Adipose tissue (tissue), 3 donors: ENCODE data around the gene CSTPP1. TPM values are rescaled to one million over a fixed set of nuclear protein-coding genes. Genes with fewer than 3 reads are reported as not detected.

Source experiments
- H3K27ac ChIP-seq: one replicate; pipeline ENCODE4 v1.5.1; 2013; ENCODE audit warnings: low read depth, low read length
- WGBS, 3 donors: extraction: QIAGEN DNeasy Blood & Tissue Kit; methylation state at CpG; one replicate each; pipeline ENCODE4 v1.1.7; 2013; 5-methylcytosine and 5-hydroxymethylcytosine counted together
- polyA plus RNA-seq, 3 donors: library from polyadenylated mRNA; stranded (reverse); fragments of 200-250 nt; gene quantifications; one replicate each; pipeline ENCODE4 v1.2.3, GENCODE V29; 2013
- donor health status: healthy with polysubstance abuse.
- donor health status: Bipolar disorder and iron deficiency.
- donor health status: healthy.

The CSTPP1 gene, protein sequence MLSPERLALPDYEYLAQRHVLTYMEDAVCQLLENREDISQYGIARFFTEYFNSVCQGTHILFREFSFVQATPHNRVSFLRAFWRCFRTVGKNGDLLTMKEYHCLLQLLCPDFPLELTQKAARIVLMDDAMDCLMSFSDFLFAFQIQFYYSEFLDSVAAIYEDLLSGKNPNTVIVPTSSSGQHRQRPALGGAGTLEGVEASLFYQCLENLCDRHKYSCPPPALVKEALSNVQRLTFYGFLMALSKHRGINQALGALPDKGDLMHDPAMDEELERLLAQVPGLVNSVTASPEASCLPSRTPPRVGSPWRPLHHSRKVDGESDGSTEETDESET
- 10 to 100 TPM; 10.2 to 26.9 (median 12.0) TPM for polyA plus RNA-seq

DNA sequence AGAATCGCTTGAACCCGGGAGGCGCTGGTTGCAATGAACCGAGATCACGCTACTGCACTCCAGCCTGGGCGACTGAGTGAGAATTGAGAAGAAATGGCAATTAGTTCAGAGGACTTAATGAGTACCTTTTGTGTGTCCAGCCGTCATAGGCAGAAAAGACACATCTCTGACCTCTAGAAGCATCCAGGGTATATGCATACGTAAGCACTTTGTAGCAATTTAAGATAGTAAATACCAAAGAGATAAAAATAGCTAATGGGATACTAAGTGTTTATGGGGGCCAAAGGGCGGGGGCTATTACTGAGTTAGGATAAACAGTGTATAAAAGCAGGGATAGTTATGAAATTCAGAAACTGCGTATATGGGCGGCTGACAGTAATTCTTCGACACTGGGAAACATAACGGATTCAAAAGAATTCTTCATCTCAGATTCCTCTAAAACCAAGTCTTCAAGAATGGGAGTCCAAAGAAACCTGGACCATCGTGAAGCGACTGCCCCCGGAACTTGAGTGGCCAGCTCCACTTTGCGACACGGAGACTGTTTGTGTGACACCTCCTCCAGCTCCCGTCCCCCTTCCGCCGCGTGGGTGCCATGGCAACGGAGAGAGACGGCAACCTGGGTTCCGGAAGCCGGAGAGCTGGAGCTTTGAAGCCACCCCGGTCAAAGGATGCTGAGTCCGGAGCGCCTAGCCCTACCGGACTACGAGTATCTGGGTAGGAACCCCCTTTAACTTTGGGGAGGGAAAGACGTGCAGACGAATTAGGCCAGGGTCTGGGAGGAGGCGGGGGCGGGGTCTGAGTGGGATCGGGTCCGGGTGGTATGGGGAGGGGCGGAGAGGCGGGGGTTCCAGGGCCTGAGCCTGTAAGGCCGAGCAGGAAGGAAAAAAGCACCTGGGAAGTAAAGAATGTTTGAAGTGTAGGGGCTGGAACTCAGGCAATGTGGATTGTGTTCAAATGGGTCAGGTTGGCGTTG lies at the start of gene CSTPP1:
CSTPP1 (plus strand) TSS at position 624 of the 973 bp plus-strand sequence; CDS start at position 669, 45 bp downstream.
- no peak within 1 kb of the TSS for H3K27ac ChIP-seq
- 19 to 21% (median 20%) methylated on average over 41 of the region's 41 CpGs for WGBS, 3 donors

DNA sequence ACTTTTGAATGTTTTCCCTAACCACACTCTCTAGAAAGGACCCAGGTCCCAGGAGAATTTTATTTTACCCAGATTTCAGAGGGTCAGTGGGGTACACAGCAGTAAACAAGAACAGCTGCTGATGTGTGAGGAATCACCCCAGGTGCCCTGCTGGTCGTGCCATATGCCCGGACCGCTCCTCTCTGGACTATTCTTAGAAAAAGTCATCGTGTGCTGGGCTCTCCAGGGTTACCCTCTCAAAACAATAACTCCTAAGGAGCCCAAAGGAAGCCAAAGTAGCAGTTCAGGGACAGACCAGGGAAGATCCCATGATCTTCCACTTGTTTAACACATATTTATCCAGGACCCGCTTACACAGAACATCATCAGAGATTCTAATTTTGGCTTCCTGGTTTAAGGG lies 47.9 kb upstream of the CSTPP1 start:
- WGBS, 3 donors = 88 to 93% (median 91%) methylated on average over 5 of the region's 5 CpGs
- H3K27ac ChIP-seq = no peak overlapping the region

DNA sequence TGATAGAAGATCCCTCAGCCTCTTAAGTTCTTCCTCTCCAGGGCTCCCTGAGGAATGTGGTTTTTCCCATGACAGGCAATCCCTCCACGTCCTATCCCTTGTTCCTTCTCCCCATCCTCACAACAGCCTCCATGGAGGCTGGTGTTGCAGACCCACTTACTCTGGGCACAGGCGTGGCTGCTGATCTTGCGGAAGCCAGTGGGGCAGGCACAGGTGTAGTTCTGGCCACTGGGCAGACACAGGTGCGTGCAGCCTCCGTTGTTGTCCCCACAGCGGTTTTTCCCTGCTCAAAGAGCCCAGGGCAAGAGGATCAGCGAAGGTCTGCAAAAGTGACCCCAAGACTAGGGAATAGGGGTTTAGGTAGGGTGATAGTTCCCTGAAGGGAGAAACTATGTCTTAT lies 47.3 kb upstream of the CSTPP1 start:
- 75 to 82% (median 81%) methylated on average over 7 of the region's 7 CpGs for WGBS, 3 donors
- H3K27ac ChIP-seq = no peak overlapping the region

- H3K27ac ChIP-seq = no peak overlapping the region
- WGBS, 3 donors = 64 to 65% (median 65%) methylated on average over 23 of the region's 23 CpGs
Measured at GRCh38 chr11:46889689-46890475, 46.7 kb upstream of the CSTPP1 start.

GRCh38 chr11:46890665-46891064 lies 45.9 kb upstream of the CSTPP1 start:
- WGBS, 3 donors = 93 to 98% (median 94%) methylated on average over 2 of the region's 2 CpGs
- no peak overlapping the region for H3K27ac ChIP-seq

- H3K27ac ChIP-seq = no peak overlapping the region
- WGBS, 3 donors = 88 to 92% (median 91%) methylated on average over 2 of the region's 2 CpGs
Measured at GRCh38 chr11:46892109-46892508, 44.5 kb upstream of the CSTPP1 start.

DNA sequence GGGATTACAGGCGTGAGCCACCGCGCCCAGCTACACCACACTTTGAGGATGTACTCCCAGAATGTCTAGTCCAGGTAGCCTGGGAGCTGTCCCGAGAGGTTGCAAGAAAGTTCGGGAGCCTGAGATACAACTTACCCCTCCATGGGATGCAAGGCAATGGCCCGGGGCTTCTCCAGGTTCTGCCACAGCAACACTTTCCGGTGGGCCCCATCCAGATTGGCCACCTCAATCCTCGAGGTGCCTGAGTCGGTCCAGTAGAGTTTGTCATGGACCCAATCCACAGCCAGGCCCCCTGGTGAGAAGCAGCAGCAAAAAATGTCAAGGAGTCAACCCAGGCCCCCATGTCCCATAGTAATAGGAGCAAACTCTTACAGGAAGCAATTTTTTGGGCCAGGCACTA lies 43.7 kb upstream of the CSTPP1 start:
- 93% methylated on average over 9 of the region's 9 CpGs for WGBS, 3 donors
- H3K27ac ChIP-seq = no peak overlapping the region

DNA sequence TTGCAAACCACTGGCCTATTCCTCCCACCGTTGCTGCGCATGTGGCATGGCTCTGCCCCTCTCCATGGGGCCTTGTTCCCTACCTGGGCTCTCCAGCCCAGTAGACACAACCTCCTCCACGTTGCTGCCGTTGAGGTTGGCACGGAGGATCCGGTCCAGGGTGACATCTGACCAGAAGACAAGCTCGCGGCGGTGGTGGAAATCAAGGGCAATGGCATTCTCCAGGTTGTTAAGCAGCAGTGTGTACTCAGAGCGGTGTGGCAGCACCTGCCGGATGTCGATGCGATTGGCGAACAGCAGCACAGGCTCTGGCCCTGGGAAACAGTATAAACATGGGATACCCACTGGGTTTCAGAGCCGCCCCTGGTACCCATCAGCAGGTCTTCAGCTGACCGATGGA lies 42.1 kb upstream of the CSTPP1 start:
- no peak overlapping the region for H3K27ac ChIP-seq
- WGBS, 3 donors = 92 to 96% (median 94%) methylated on average over 16 of the region's 16 CpGs

DNA sequence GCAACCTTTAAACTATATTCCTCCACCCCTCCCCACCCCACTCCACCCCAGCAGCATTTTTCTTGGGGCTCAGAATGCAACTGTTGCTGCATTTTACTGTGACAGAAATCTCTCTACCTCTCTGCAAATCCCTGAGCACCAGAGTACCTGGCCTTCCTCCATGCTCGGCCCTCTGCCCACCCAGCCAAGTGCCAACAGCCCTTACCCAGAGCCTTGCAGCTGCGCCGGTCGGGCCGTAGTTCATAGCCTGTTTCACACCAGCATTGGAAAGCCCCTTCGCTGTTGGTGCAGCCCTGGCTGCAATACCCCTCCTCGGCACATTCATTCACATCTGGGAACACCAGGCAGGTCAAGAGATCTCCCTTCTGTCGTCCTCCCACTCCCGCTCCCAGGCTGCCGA lies 41.6 kb upstream of the CSTPP1 start:
- H3K27ac ChIP-seq = no peak overlapping the region
- WGBS, 3 donors = 87 to 96% (median 91%) methylated on average over 10 of the region's 10 CpGs

DNA sequence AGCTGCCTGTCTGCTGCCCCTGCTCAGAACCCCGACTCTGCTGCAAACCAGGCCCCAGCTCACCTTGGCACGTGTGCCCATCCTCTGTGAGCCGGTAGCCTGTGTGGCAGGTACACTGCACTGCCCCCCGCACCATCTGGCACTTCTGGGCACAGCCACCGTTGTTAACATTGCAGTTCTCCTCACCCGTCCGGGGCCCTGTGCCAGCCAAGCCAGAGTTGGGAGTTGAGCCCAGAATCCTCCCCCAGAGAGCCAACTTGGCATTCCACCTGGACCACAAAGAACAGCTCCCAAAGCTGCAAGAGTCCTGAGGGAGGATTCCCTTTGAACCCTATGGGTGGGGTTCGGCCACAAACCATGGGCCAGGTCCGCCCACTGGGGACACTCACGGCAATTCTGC lies 40.7 kb upstream of the CSTPP1 start:
- 43 to 78% (median 73%) methylated on average over 10 of the region's 10 CpGs for WGBS, 3 donors
- no peak overlapping the region for H3K27ac ChIP-seq

GRCh38 chr11:46896719-46897406 lies 39.7 kb upstream of the CSTPP1 start:
- 88 to 95% (median 95%) methylated on average over 10 of the region's 10 CpGs for WGBS, 3 donors
- H3K27ac ChIP-seq = no peak overlapping the region

GRCh38 chr11:46898396-46899095 lies 38.0 kb upstream of the CSTPP1 start:
- H3K27ac ChIP-seq = no peak overlapping the region
- 74 to 95% (median 93%) methylated on average over 17 of the region's 17 CpGs for WGBS, 3 donors

GRCh38 chr11:46899501-46900025 lies 37.0 kb upstream of the CSTPP1 start:
- 93 to 96% (median 93%) methylated on average over 13 of the region's 13 CpGs for WGBS, 3 donors
- H3K27ac ChIP-seq = no peak overlapping the region

DNA sequence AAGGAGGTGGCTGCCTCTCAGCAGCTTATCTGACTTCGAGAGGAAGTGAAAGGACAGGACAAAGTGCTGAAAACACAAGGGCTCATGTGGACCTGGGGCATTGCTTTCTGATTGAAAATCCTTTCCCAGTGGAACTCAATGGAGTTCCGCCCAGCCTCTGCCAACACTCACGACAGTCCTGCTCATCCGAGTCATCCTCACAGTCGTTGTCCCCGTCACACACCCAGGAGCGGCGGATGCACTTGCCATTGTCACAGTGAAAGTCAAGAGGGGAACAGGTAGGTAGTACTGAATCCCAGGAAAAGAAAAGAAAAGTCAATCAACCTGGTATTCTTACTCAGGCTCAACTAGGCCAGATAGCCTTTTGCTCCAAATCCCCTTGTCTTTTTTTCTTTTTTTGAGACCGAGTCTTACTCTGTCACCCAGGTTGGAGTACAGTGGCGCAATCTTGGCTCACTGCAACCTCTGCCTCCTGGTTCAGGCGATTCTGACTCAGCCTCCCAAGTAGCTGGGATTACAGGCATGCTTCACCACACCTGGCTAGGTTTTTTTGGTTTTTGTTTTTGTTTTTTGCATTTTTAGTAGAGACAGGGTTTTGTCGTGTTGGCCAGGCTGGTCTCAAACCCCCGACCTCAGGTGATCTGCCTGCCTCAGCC lies 36.3 kb upstream of the CSTPP1 start:
- WGBS, 3 donors = 92 to 94% (median 92%) methylated on average over 13 of the region's 13 CpGs
- H3K27ac ChIP-seq = no peak overlapping the region

GRCh38 chr11:46901156-46901555 lies 35.4 kb upstream of the CSTPP1 start:
- no peak overlapping the region for H3K27ac ChIP-seq
- 69 to 81% (median 79%) methylated on average over 3 of the region's 3 CpGs for WGBS, 3 donors

- 89 to 93% (median 92%) methylated on average over 6 of the region's 6 CpGs for WGBS, 3 donors
- H3K27ac ChIP-seq = no peak overlapping the region
Measured at GRCh38 chr11:46902694-46903093, 33.9 kb upstream of the CSTPP1 start.

GRCh38 chr11:46903846-46904245 lies 32.7 kb upstream of the CSTPP1 start:
- WGBS, 3 donors = 82 to 90% (median 89%) methylated on average over 9 to 10 of the region's 10 CpGs

More at GRCh38 chr11:46903846-46904245, 32.7 kb upstream of the CSTPP1 start:
- H3K27ac ChIP-seq = no peak overlapping the region
